Large intestine (tissue), 3 donors: ENCODE measurements around the gene GDI2. TPM values are rescaled to one million over a fixed set of nuclear protein-coding genes. Genes with fewer than 3 reads are reported as not detected.

Experiments
- DNase-seq, 2 donors: peaks; one replicate each; pipeline versions ENCODE4 v3.0.0 to v3.0.0-alpha.2; 2013
- H3K27ac ChIP-seq: one replicate; pipeline ENCODE4 v1.5.1; 2013; ENCODE audit warnings: low read length
- H3K27me3 ChIP-seq: 2 replicates; pipeline ENCODE4 v1.6.1; 2013; ENCODE audit warnings: low read length; ENCODE audit not compliant: control insufficient read depth, insufficient read depth
- H3K36me3 ChIP-seq: 2 replicates; pipeline ENCODE4 v1.6.1; 2013; ENCODE audit warnings: low read length; ENCODE audit not compliant: control insufficient read depth, insufficient read depth
- H3K4me1 ChIP-seq: one replicate; pipeline ENCODE4 v1.6.1; 2013; ENCODE audit warnings: low read length; ENCODE audit not compliant: control insufficient read depth, insufficient read depth
- H3K4me3 ChIP-seq: one replicate; pipeline ENCODE4 v1.5.1; 2013; ENCODE audit warnings: low read length
- H3K9me3 ChIP-seq: one replicate; pipeline ENCODE4 v1.6.1; 2013; ENCODE audit warnings: mild to moderate bottlenecking, low read depth, low read length, moderate library complexity; ENCODE audit not compliant: control insufficient read depth
- WGBS: methylation state at CpG from one replicate; pipeline ENCODE4 v1.1.5; 2013; ENCODE audit warnings: low lambda C conversion rate; ENCODE audit not compliant: insufficient coverage; 5-methylcytosine and 5-hydroxymethylcytosine counted together
- polyA plus RNA-seq: library from polyadenylated mRNA; unstranded; fragments of 120-200 nt; gene quantifications from one replicate; pipeline ENCODE4 v1.2.1, GENCODE V29; 2013

The GDI2 gene
- polyA plus RNA-seq, 1 donor, result 313 TPM

DNA sequence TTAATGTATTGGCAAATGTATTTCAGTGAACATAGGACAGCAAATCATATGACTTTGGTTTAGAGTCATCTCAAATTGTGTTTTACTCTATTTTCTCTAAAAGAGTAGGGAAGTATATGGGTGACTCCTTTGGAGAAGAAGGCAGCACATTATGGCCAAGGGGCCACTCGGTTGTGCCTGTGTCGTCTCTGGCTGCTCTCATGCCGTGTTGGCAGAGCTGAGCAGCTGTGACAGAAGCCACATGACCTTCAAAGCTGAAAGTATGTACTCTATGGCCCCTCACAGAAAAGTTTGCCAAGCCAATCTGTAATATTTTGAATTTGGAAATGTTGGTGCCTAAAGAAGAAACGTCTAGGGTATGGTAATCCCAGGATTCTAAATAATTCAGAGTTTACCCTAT, 81.1 kb downstream of the GDI2 start:
- Histone ChIP-seq H3K9me3 (no peaks in the 10 kb centered on the region), H3K4me1 (no peaks in the 10 kb centered on the region), H3K36me3 (peaks cover 31% of the 10 kb centered on the region), H3K27me3 (no peaks in the 10 kb centered on the region), H3K4me3 (no peak overlapping the region), H3K27ac (no peak overlapping the region)
- no peak for DNase-seq
- no CpG with 5 or more reads among the region's 4 CpGs for WGBS

DNA sequence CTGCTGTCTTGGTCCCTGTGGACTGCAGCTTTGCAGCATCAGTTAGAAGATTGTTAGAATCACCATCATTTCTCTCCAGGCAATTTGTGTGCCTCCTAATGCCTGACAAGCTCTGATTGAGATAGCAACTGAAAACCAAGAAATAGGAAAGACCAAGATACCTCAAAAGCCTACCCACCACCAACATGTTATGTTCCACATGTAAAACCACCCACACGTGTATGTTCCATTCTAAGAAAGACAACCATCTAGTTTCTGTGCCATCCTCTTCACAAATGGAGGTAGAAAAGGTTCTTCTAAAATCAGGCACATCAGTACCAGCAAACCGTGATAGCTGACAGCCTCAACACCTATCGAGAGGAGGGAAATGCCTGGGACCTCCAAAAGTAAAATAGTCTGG, 81.7 kb downstream of the GDI2 start:
- Histone ChIP-seq H3K27me3 (no peaks in the 10 kb centered on the region), H3K27ac (no peak overlapping the region), H3K36me3 (peaks cover 34% of the 10 kb centered on the region), H3K9me3 (no peaks in the 10 kb centered on the region), H3K4me1 (no peaks in the 10 kb centered on the region), H3K4me3 (no peak overlapping the region)
- DNase-seq, result no peak
- WGBS, result no CpG with 5 or more reads among the region's 3 CpGs

DNA sequence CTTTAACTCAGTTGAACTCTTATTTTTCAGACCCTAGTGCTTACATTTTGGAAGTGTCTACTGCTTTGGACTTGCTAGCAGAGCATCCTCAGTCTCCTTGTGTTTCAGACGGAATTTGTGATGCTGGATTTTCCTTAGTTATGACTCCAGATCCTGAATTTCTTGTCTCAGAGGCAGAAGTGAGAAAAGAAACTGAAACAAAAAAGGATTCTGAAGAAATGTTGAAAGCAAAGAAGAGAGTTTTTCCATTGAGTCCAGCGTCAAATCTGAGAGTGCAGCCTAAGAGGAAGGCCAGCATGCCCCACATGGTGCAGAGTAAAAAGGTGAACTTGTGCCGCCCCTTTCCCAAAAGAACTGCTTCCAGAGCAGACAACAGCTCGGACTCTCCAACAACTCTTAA, 82.5 kb downstream of the GDI2 start:
- Histone ChIP-seq H3K27me3 (no peaks in the 10 kb centered on the region), H3K27ac (no peak overlapping the region), H3K4me3 (no peak overlapping the region), H3K9me3 (no peaks in the 10 kb centered on the region), H3K4me1 (no peaks in the 10 kb centered on the region), H3K36me3 (peaks cover 33% of the 10 kb centered on the region)
- DNase-seq, result no peak
- 100% methylated on average over 2 of the region's 4 CpGs for WGBS

DNA sequence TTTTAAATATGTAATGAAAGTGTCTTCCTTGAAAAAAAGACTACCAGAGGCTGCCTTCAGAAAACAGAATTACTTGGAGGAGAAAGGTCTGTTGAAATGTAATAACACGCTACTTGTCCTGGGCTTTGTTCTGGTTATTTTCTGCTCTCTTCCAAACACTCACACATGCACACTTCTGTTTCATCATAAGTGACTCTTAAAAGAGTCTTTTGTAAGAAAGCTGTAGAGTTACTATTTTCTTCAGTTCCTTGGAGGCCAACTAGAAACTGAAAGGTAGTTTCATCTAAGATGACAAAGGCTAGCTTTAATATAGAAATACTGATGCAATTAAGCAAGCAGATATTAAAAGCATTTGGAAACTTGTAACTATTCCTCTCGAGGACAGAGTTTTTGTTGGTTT, 89.5 kb downstream of the GDI2 start:
- H3K27me3 ChIP-seq, result no peaks in the 10 kb centered on the region
- 88% methylated on average over 1 of the region's 2 CpGs for WGBS
- DNase-seq, result no peak
- no peak overlapping the region for H3K4me3 ChIP-seq
- no peaks in the 10 kb centered on the region for H3K9me3 ChIP-seq
- H3K27ac ChIP-seq, result no peak overlapping the region
- no peaks in the 10 kb centered on the region for H3K4me1 ChIP-seq
- peaks cover 23% of the 10 kb centered on the region for H3K36me3 ChIP-seq

DNA sequence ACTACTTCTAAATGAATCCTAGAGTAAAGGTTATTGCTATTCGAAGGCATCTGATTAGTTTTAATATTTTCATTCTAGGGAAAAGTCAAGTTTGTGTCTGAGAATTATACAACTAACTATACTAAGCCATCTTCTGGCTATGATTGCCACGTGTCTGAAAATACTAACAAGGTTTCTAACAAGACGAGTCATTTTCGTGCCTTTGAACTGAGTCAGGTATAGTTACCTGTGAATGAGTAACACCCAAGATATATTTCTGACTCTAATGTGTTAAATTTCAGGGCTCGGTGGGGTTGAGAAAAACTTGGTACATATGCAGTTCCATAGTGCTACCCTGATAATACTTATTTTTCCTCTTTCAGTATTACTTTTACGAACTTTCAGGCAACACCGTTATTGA, 93.1 kb downstream of the GDI2 start:
- WGBS, result 100% methylated on average over 4 of the region's 7 CpGs
- no peaks in the 10 kb centered on the region for H3K4me1 ChIP-seq
- H3K27ac ChIP-seq, result no peak overlapping the region
- H3K36me3 ChIP-seq, result peaks cover 13% of the 10 kb centered on the region
- H3K9me3 ChIP-seq, result no peaks in the 10 kb centered on the region
- H3K27me3 ChIP-seq, result no peaks in the 10 kb centered on the region
- H3K4me3 ChIP-seq, result no peak overlapping the region
- DNase-seq, result no peak

DNA sequence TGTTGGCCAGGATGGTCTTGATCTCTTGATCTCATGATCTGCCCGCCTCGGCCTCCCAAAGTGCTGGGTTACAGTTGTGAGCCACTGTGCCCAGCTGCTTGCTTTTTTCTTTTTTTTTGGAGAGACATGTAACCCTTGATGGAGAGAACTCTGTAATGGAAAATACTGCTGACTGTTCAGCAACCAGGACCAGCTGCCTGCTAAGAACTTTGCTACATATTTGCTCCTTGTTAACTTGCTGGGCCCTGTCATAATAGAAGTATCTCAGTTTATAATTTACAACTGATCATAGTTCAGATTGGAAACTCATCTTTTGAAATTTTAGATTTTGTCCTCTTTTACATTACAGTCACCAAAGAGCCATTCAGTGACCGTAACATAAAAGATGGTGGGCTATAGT, 93.7 kb downstream of the GDI2 start:
- H3K4me3 ChIP-seq, result no peak overlapping the region
- H3K9me3 ChIP-seq, result no peaks in the 10 kb centered on the region
- peaks cover 13% of the 10 kb centered on the region for H3K36me3 ChIP-seq
- H3K4me1 ChIP-seq, result no peaks in the 10 kb centered on the region
- no peaks in the 10 kb centered on the region for H3K27me3 ChIP-seq
- no peak overlapping the region for H3K27ac ChIP-seq
- WGBS, result no CpG with 5 or more reads among the region's 3 CpGs
- no peak for DNase-seq

Other genes with a start within 250 kb of the GDI2 start
- gene ASB13, start 146.8 kb downstream of the GDI2 start, polyA plus RNA-seq, result 29.9 TPM
- 31.0 TPM for gene TASOR2, start 128.6 kb downstream of the GDI2 start, polyA plus RNA-seq
- gene ANKRD16, start 76.5 kb upstream of the GDI2 start, polyA plus RNA-seq, result 7.9 TPM
- gene FBH1, start 76.8 kb upstream of the GDI2 start, polyA plus RNA-seq, result 70.5 TPM
- 9.5 TPM for gene IL15RA, start 164.1 kb upstream of the GDI2 start, polyA plus RNA-seq
- 0.52 TPM for gene IL2RA, start 248.9 kb upstream of the GDI2 start, polyA plus RNA-seq